Lower leg skin (tissue), 4 donors: Measurements from ENCODE around the gene TRIM7. TPM values are rescaled to one million over a fixed set of nuclear protein-coding genes. Genes with fewer than 3 reads are reported as not detected.
"Not testable (repeated sequence)": the region's sequence is repeated elsewhere in the genome, so short reads cannot be mapped to it uniquely, and the experiment has no call there.

Experiments used
- DNase-seq, 2 donors: peaks; one replicate each; pipeline ENCODE4 v3.0.0-alpha.2; 2019; ENCODE audit warnings: low spot score in 2 of 2
- H3K4me3 ChIP-seq: fragments of 200-600 bp; sonication (generic); 2 replicates; pipeline ENCODE4 v1.5.1; 2017; ENCODE audit warnings: mild to moderate bottlenecking, low read depth; ENCODE audit not compliant: poor library complexity, severe bottlenecking
- CTCF ChIP-seq, 3 donors: fragments of 450-650 bp; IDR thresholded peaks; one replicate each; pipeline ENCODE4 v1.5.1; 2016; ENCODE audit warnings: antibody characterized with exemption in 3 of 3, mild to moderate bottlenecking in 3 of 3, moderate library complexity in 2 of 3
- POLR2A ChIP-seq, 2 donors: fragments of 450-650 bp; IDR thresholded peaks; one replicate each; pipeline ENCODE4 v1.6.1; 2016 to 2017; ENCODE audit warnings: antibody characterized with exemption in 2 of 2, mild to moderate bottlenecking in 1 of 2, moderate library complexity in 1 of 2
- WGBS, 2 donors: methylation state at CpG; one replicate each; pipeline ENCODE4 v1.1.5; 2018; 5-methylcytosine and 5-hydroxymethylcytosine counted together
- intact Hi-C: fragments of 100-400 bp; cut with DNase I; formaldehyde crosslinking; loops from one replicate; pipeline ENCODE4 v1.15.0; 2023; ENCODE audit warnings: low total_unique reads
- microRNA-seq, 2 donors: library from miRNA; unstranded; fragments of <30 nt; microRNA quantifications; one replicate each; pipeline ENCODE4, GENCODE V29; 2016; ENCODE audit warnings: borderline replicate concordance in 2 of 2, borderline number of aligned reads in 1 of 2
- total RNA-seq, 4 donors: library from RNA; depleted of rRNA; stranded (reverse); fragments of >200 nt; gene quantifications; one replicate each; pipeline ENCODE4 v1.1.0, GENCODE V29; 2016

TRIM7 gene
- total RNA-seq, 4 donors from 2014 or later: 77.2 to 144 (median 89.8) TPM

GRCh38 chr5:181149355-181149754, 55.6 kb downstream of the TRIM7 start:
- intact Hi-C loops: no loop called here
- DNase-seq: no peak
- 48 to 70% methylated on average over 6 of the region's 6 CpGs for WGBS, 2 donors
- H3K4me3 ChIP-seq: no peak overlapping the region
- TF ChIP-seq CTCF (IDR thresholded peaks at IDR 0.05) (no peak), POLR2A (IDR thresholded peaks at IDR 0.05) (no peak)

GRCh38 chr5:181146927-181147636, 57.9 kb downstream of the TRIM7 start, which contains the start of gene OR2V2:
OR2V2 (plus strand) TSS chr5:181147586; CDS start chr5:181154943, 7,357 bp downstream.
- H3K4me3 ChIP-seq, DNase-seq, intact Hi-C loops: not testable (repeated sequence)
- 53 to 64% methylated on average over 7 of the region's 7 CpGs for WGBS, 2 donors

- 37 to 49% methylated on average over 1 of the region's 1 CpG for WGBS, 2 donors
- no peak overlapping the region for H3K4me3 ChIP-seq
- TF ChIP-seq CTCF (IDR thresholded peaks at IDR 0.05): no peak
- DNase-seq: no peak
- intact Hi-C loops: no loop called here
Observed at GRCh38 chr5:181145133-181145532, 59.9 kb downstream of the TRIM7 start.

Small RNA genes lying within 50 kb of the gene (microRNA-seq; reads per million reads assigned to microRNA genes)
- gene MIR4638: 0 to 1.1 reads per million in 2 donors

Other genes with a start within 250 kb of the TRIM7 start
- not detected for gene BTNL3, start 216.3 kb downstream of the TRIM7 start, total RNA-seq
- gene BTNL9, start 164.9 kb downstream of the TRIM7 start, total RNA-seq: 10 to 100 TPM; 11.7 to 26.6 (median 16.2) TPM
- gene OR2V1, start 74.0 kb downstream of the TRIM7 start, total RNA-seq: not detected
- gene OR2V2, start 57.6 kb downstream of the TRIM7 start, total RNA-seq: not detected
- 10 to 100 TPM; 14.7 to 19.8 (median 18.0) TPM for gene TRIM41, start 18.1 kb upstream of the TRIM7 start, total RNA-seq
- 1,000 to 10,000 TPM; 3,064 to 4,085 (median 3,503) TPM for gene RACK1, start 38.7 kb upstream of the TRIM7 start, total RNA-seq
- gene TRIM52, start 55.9 kb upstream of the TRIM7 start, total RNA-seq: 10 to 100 TPM in 2 of 4 donors, 1 to 10 TPM in 2; 5.2 to 13.2 (median 9.3) TPM
- gene OR4F3, start 162.1 kb upstream of the TRIM7 start, total RNA-seq: not detected